HG02763 (cell line): Measurements from ENCODE around the gene TMEM209.
A peak's percentile ranks its signal among the peaks of the same experiment; 100 is the strongest.
"Not testable (repeated sequence)": the region's sequence is repeated elsewhere in the genome, so short reads cannot be mapped to it uniquely, and the experiment has no call there.

ENCODE experiments used
- ATAC-seq: cut with Tn5 transposase; IDR thresholded peaks from one replicate; pipeline ENCODE4 v1.9.1; 2021; ENCODE audit warnings: mild to moderate bottlenecking, moderate library complexity; ENCODE audit not compliant: unreplicated experiment

Gene TMEM209

DNA sequence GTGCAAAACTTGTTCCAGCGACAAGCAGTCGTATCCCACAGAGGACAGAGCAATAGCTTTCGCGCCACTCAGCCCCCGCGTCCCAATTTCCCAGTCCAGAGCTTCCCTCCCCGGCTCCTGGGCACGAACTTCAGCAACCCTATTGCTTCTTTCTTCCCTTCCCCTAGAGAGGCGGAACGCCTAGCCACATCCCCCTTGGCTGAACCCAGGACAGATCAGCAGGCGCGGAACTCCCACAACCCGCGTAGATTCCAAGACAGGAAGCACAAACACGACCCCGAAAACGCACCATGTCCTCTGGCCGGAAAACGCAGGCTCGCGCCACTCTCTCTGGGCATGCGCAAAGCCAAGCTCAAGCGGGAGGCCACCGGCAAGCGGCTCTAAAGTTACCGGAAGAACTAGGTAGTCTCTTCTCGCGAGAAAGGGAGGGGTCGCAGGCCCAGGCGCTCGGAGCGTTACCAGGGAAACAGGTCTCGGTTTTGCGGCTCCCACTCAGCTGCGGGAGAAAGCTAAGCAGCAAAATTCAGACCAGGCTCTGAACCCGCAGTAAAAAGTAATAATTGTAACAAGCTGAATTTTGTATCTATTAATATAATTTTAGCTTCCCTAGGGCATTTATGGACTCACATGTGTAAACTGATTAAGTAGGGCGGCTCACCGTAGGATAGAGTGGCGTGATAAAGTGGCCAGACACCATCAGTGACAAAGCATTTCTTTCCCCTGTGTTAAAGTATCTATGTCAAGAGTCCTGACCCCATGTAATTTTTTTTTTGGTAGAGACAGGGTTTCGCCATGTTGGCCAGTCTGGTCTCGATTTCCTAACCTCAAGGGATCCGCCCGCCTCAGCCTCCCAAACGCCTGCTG lies at the start of gene TMEM209:
Gene TMEM209, minus strand, starts transcription at position 323 of the 864 bp plus-strand sequence. Its CDS starts 31 bp downstream, at position 292.
- ATAC-seq, result peak; percentile 96

DNA sequence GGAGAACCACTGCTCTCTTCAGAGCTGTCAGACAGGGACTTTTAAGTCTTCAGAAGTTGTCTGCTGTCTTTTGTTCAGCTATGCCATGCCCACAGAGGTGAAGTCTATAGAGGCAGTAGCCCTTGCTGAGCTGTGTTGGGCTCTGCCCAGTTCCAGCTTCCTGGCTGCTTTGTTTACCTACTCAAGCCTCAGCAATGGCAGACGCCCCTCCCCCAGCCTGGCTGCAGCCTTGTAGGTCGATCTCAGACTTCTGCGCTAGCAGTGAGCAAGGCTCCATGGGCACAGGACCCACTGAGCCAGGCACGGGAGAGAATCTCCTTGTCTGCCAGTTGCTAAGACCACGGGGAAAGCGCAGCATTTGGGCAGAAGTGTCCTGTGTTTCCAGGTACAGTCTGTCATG lies 49.3 kb upstream of the TMEM209 start:
- ATAC-seq, result no peak

DNA sequence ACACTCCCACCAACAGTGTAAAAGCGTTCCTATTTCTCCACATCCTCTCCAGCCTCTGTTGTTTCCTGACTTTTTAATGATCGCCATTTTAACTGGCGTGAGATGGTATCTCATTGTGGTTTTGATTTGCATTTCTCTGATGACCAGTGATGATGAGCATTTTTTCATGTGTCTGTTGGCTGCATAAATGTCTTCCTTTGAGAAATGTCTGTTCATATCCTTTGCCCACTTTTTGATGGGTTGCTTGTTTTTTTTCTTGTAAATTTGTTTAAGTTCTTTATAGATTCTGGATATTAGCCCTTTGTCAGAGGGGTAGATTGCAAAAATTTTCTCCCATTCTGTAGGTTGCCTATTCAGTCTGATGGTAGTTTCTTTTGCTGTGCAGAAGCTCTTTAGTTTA lies 44.4 kb upstream of the TMEM209 start:
- ATAC-seq, result not testable (repeated sequence)

DNA sequence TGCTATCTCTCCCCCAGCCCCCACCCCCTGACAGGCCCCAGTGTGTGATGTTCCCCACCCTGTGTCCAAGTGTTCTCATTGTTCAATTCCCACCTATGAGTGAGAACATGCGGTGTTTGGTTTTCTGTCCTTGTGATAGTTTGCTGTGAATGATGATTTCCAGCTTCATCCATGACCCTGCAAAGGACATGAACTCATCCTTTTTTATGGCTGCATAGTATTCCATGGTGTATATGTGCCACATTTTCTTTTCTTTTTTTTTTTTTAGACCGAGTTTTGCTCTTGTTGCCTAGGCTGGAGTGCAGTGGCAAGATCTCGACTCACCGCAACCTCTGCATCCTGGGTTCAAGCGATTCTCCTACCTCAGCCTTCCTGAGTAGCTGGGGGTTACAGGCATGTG lies 43.6 kb upstream of the TMEM209 start:
- ATAC-seq, result not testable (repeated sequence)

DNA sequence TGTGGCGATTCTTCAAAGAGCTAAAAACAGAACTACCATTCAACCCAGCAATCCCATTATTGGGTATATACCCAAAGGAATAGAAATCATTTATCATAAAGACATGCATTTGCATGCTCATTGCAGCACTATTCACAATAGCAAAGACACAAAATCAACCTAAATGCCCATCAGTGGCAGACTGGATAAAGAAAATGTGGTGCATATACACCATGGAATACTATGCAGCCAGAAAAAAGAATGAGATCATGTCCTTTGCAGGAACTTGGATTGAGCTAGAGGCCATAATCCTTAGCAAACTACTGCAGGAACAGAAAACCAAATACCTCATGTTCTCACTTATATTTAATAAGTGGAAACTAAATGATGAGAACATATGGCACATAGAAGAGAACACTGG lies 41.3 kb upstream of the TMEM209 start:
- not testable (repeated sequence) for ATAC-seq

DNA sequence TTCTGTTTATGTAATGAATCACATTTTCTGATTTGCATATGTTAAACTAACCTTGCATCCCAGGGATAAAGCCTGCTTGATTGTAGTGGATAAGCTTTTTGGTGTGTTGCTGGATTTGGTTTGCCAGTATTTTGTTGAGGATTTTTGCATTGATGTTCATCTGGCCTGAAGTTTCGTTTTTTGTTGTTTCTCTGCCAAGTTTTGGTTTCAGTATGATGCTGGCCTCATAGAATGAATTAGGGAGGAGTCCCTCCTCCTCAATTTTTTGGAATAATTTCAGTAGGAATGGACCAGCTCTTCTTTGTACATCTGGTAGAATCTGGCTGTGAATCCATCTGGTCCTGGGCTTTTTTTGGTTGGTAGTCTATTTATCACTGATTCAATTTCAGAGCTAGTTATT lies 38.3 kb upstream of the TMEM209 start:
- not testable (repeated sequence) for ATAC-seq

DNA sequence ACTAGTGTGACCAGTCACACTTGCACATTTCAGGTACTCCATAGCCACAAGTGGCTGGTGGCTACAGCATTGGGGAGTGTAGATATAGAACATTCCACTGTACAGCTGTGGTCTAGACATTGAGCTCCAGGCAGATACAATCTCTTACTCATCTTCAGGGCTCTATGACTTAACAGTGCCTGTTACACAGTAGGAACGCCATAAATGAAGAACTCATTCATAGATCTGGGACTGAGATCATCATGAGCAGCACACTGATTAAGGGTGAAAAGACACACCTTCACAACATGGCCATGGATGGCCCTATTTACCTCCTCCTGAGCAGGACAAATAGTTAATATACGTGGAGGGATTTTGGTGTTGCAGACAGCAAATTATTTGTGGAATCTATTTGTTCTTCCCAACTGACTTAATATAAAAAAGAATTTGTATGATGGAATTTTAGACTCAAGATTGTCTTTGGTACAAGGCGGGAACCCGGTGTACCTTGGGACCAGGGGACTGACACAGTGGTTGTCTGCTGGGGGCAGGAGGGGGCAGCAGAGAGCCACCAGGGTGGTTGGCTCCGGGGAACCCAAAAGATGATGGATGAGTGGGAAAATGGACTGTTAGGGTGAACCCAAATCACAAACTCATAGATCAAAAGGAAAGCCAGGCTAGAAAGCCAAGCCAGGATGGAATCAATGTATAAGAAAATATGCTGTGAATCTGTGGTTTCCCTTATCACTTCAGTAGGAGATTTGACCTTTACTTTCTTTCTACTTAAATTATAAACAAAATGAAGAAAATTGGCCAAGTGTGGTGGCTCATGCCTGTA lies 37.2 kb upstream of the TMEM209 start:
- ATAC-seq, result peak; percentile 45

DNA sequence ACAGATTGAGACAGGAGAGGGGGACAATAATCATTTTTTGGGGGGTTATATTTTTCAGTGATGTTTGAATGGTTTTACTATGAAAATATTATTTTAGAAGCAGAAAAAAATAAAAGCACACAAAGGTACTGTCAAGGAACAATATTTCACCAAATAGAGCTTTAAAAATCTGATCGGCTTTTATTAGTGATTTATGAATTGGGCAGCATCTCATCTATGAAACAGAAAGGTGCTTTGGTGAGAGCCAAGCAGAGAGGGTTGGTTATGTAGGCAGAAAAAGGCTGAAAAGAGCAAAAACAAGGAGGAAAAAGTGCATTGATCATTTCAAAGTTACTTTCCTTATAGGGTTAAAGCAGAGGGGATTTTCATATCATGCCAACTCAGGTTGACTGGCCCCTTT lies 35.0 kb upstream of the TMEM209 start:
- ATAC-seq, result no peak

DNA sequence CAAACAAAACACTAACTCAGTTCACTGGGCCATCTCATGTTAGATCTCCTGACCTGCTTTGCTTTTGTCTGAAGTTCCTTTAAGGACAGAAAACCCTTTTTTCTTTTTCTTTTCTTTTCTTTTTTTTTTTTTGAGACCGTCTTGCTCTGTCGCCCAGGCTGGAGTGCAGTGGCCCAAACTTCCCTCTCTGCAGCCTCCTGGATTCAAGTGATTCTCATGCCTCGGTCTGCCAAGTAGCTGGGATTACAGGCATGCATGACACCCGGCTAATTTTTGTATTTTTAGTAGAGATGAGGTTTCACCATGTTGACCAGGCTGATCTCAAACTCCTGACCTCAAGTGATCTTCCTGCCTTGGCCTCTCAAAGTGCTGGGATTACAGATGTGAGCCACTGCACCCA lies 31.2 kb upstream of the TMEM209 start:
- ATAC-seq, result not testable (repeated sequence)

DNA sequence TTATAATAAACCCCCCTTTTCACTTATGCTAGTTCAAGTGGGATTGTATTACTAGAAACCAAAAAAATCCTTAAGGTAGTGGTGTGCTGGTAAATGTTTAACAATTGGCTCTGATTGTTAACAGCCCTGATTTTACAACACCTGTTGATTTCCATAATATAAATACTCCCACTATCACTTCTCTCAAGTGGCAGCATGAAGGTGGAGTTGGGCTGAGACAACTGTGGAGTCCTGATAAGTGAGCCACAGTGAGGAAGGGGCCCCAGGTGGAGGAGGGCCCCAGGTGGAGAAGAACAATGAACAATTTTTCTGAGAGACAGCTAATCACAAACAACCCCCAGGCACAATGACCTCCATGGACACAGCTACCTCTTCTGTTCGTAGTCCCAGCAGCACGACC lies 28.9 kb upstream of the TMEM209 start:
- ATAC-seq, result no peak

DNA sequence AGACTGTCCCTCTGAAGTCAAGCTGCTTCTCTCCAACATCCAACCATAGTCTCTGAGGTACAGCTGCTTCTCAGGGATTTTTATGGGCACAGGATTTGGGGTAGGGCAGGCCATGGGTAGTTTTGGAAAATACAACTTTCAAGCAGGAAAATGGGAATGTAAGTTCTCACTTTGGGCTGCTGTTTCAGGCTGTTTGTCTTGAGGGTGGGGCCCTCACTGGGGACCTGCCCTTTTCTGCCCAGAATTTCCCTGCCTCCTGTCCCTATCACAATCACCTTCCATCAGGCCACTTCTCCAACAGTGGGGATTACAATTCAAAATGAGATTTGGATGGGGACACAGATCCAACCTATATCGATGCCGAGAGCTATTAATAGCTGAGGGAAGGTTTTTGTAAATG lies 27.0 kb upstream of the TMEM209 start:
- no peak for ATAC-seq

DNA sequence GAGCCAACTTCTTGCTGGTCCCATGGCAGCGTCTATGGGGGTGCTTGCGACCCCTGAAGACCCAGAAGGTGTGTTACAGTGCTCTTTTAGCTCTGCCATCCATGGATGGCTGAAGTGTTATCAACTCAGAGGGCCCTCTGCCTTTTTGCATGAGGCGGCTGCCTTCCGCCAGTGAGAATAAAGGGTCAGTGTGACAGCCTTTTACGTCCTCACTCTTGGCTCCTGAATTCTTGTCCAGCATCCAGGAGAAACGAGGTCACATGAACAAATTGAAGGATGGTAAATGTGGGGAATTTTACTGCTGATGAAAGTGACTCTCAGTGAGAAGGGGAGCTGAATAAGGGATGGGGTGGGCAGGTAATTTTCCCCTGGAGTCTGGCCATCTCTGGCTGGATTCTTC lies 26.6 kb upstream of the TMEM209 start:
- ATAC-seq, result no peak

DNA sequence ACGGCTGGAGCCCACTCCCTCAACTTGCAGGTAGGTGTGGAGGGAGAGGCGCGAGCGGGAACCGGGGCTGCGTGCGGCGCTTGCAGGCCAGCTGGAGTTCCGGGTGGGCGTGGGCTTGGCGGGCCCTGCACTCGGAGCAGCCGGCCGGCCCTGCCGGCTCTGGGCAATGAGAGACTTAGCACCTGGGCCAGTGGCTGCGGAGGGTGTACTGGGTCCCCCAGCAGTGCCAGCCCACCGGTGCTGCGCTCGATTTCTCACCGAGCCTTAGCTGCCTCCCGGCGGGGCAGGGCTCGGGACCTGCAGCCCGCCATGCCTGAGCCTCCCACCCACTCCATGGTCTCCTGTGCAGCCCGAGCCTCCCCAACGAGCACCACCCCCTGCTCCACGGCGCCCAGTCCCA lies 24.8 kb upstream of the TMEM209 start:
- ATAC-seq, result not testable (repeated sequence)

DNA sequence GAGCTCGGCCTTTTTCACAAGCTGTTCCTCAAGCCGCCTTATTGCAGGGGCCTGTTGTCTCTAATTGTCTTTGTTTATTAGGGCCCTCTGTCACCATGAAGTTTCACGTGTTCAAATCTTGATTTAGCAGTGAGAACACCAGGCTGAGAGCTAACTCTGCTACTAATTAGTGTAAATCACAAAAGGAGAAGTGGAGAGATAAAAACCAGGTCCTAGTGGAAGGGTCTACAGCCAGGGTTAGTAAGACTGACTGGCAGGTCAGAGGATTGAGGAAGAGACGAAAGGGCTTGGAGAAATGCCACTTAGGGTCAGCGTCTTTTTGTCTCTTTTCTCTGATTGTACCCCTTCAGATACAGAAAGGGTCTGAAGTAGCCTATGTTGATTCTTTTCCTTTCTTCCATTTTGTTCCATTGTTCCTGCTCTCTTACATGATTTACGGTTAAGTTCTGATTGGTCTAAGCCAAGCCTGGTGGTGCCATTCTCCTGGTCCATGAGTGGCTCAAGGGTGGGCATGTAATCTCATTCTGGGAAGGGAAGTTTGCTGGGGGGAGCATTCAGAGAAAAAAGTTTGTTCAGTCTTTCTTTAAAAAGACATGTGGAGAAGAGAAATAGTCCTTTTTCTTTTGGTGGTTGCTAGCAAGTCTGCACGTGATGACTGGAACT lies 23.8 kb upstream of the TMEM209 start:
- no peak for ATAC-seq

DNA sequence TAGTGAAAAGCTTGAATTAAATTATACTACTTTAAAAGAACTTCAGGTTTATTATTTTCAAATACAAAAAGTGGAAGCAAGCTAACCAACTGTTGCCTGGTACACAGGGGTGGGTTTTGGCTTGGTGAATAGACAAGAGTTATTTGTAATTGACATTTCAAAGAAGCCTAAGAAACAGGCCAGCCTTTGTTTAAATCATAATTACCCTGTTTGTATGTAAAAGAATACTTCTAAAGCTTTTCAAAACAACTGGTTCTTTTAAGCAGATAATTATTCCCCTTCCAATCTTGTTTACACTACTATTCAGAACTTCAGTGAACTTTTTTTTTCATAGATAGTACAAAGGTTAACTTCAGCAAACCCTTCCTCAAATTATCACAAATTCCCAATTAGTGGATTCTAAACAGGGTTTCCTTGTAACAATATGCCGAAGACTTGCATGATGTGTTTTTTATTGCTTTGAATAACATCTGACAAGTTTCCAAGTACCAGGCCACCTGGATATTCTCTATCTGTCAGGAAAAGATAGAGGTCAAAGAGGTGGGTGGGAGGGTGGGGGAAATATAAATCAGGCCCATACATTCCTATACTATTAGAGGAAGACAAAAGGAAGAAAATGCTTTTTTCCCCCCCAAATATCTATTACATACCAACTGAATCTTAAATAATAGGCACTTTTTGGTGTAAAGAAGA lies 22.8 kb upstream of the TMEM209 start:
- ATAC-seq, result no peak

DNA sequence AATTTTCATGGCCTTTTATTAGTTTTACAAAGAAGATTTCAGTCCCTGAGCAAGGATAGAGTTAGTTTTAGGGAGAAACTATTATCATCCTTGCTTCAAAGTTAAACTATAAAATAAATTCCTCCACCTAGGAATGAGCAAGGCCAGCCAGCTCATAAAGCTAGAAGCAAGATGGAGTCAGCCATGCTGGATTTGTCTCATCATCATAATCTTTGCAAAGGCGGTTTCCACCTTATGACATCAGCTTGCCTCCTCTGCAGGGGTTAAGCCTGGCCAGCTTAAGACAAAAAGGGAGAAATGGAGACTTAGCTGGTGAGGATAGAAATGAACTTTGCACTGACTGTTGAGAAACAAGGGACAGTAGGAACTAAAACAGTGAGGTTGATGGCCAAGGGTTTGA lies 21.1 kb upstream of the TMEM209 start:
- ATAC-seq, result no peak

DNA sequence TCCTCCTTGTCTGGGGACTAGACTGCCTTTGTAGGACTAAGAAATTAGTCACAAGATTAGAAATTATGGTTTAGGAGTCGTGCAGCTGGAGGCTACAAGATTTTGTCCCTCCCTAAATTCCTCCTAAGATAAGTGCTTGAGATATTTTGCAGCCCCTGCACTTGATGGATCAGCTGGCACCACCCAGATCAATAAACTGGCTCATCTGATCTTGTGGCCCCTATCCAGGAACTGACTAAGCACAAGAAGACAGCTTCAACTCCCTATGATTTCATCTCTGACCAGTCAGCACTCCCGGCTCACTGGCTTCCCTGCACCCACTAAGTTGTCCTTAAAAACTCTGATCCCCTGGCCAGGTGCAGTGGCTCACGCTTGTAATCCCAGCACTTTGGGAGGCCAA lies 19.7 kb upstream of the TMEM209 start:
- not testable (repeated sequence) for ATAC-seq

DNA sequence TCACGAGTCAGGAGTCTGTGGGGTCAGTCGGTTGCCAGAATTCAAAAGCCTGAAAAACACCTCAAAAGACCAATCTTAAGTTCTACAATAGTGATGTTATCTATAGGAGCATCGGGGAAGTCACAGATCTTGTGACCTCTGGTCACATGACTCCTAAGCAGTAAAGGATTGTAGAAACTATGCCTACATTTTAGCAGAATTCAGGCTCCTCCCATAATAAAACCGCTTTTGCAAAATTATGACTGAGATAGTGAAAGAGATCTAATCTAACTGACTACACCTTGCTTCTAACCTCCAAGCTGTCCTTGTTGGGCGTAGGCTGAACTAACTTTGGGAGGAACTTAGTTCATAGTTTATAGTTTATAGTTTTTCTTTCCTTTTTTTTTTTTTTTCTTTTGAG lies 19.0 kb upstream of the TMEM209 start:
- no peak for ATAC-seq

DNA sequence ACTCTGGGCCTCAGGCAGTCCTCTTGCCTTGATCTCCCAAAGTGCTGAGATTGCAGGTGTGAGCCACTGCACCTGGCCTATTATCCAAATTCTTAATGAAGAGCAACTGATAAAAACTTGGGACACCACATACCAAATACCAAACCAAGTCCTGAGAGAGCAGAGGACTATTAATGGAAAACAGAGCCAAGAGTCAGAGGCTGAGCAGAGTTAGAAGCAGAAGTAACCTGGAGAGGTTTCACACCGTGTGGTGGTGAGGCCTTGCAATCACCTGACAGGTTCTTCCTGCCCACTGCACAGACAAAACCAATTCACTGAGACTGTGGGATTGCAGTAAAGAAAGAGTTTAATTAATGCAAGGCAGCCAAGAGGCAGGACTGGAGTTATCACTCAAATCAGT lies 18.4 kb upstream of the TMEM209 start:
- ATAC-seq, result no peak

DNA sequence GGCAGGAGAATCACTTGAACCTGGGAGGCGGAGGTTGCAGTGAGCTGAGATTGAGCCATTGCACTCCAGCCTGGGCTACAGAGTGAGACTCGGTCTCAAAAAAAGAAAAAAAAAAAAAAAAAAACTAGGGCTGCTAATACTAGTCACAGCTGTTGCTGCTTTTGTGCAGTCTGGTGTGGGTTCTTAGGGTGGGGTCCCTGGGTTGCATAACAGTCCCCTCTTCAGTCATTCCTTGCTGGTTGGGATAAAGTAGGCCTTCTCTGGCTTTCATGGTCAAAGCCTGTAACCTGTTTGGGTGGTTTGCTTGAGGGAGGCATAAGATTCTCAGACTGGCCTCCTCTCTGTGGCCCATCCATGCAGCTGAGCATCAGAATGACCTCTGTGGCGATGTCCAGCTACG lies 16.5 kb upstream of the TMEM209 start:
- ATAC-seq, result no peak

DNA sequence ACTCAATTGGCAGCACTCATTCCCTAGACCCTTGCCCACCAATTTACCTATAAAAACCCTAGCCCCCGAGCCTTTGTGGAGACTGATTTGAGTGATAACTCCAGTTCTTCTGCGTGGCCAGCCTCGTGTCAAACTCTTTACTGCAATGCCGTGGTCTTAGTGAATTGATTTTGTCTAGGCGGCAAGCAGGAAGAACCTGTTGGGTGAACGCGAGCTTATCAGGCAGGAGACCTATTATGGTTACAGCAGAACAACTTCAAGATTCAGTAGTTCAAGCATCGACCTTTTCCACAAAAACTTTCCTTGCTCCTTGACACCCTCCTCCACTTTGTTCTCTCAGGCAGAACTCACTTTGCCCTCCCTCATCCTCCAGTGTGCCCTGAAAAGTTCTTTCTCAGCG lies 14.7 kb upstream of the TMEM209 start:
- ATAC-seq, result no peak
